CD4-positive, alpha-beta T cell treated with Interleukin-4 for 4 hours (primary cell): ENCODE data around the gene KIF7.
"Not testable (repeated sequence)": the region's sequence is repeated elsewhere in the genome, so short reads cannot be mapped to it uniquely, and the experiment has no call there.

ENCODE experiments used
- DNase-seq: peaks from one replicate; pipeline ENCODE4 v3.0.0-alpha.2; 2020

KIF7 gene, protein sequence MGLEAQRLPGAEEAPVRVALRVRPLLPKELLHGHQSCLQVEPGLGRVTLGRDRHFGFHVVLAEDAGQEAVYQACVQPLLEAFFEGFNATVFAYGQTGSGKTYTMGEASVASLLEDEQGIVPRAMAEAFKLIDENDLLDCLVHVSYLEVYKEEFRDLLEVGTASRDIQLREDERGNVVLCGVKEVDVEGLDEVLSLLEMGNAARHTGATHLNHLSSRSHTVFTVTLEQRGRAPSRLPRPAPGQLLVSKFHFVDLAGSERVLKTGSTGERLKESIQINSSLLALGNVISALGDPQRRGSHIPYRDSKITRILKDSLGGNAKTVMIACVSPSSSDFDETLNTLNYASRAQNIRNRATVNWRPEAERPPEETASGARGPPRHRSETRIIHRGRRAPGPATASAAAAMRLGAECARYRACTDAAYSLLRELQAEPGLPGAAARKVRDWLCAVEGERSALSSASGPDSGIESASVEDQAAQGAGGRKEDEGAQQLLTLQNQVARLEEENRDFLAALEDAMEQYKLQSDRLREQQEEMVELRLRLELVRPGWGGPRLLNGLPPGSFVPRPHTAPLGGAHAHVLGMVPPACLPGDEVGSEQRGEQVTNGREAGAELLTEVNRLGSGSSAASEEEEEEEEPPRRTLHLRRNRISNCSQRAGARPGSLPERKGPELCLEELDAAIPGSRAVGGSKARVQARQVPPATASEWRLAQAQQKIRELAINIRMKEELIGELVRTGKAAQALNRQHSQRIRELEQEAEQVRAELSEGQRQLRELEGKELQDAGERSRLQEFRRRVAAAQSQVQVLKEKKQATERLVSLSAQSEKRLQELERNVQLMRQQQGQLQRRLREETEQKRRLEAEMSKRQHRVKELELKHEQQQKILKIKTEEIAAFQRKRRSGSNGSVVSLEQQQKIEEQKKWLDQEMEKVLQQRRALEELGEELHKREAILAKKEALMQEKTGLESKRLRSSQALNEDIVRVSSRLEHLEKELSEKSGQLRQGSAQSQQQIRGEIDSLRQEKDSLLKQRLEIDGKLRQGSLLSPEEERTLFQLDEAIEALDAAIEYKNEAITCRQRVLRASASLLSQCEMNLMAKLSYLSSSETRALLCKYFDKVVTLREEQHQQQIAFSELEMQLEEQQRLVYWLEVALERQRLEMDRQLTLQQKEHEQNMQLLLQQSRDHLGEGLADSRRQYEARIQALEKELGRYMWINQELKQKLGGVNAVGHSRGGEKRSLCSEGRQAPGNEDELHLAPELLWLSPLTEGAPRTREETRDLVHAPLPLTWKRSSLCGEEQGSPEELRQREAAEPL (N-terminal part only)

GRCh38 chr15:89654847-89655805 lies at the start of gene KIF7:
Gene KIF7 (minus strand): TSS chr15:89655467. CDS start chr15:89652930, 2,537 bp downstream.
- no peak for DNase-seq

GRCh38 chr15:89704411-89704810 lies 49.1 kb upstream of the KIF7 start:
- DNase-seq, result no peak

DNA sequence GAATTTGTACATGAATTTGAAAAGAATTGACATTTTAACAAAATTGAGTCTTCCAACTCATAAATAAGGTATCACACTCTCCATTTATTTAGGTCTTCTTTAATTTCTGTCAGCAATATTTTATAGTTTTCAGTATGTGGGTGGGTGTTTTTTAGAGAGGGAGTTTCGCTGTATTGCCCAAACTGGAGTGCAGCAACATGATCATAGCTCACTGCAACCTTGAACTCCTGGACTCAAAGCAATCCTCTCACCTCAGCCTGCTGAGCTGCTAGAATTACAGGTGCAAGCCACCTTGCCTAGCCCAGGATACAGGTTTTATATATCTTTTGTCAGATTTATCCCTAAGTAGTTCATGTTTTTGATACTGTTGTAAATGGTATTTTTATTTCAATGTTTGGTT lies 39.9 kb upstream of the KIF7 start:
- no peak for DNase-seq

GRCh38 chr15:89693696-89694095 lies 38.4 kb upstream of the KIF7 start:
- no peak for DNase-seq

DNA sequence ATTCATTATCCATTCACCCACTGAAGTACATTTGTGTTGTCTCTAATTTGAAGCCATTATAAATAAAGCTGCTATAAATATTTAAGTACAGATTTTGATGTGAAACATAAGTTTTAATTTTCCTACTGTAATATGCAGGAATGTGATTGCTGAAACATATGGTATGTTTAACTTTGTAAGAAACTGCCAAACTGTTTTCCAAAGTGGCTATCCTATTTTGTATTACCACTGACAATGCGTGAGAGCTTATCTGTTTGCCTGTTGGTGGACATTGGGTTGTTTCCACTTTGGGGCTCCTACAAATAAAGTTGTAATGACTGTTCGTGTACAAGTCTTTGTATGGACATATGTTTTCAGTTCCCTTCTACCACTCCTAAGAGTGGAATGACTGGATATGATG lies 37.8 kb upstream of the KIF7 start:
- no peak for DNase-seq

- peak; percentile 70 for DNase-seq
Measured at GRCh38 chr15:89690276-89691218, 35.3 kb upstream of the KIF7 start, which contains the start of the genes PEX11A and WDR93. Gene PEX11A (minus strand): TSS chr15:89690754. CDS start chr15:89690632, 122 bp downstream. Gene WDR93 (plus strand): TSS chr15:89690811. CDS start chr15:89701747, 10,936 bp downstream.

- not testable (repeated sequence) for DNase-seq
Measured at GRCh38 chr15:89689930-89690275, 34.6 kb upstream of the KIF7 start.

GRCh38 chr15:89686522-89686921 lies 31.3 kb upstream of the KIF7 start:
- DNase-seq, result no peak

GRCh38 chr15:89685995-89686394 lies 30.7 kb upstream of the KIF7 start:
- no peak for DNase-seq

GRCh38 chr15:89681146-89681545 lies 25.9 kb upstream of the KIF7 start:
- DNase-seq, result no peak

- no peak for DNase-seq
Measured at GRCh38 chr15:89680282-89680873, 25.1 kb upstream of the KIF7 start.

DNA sequence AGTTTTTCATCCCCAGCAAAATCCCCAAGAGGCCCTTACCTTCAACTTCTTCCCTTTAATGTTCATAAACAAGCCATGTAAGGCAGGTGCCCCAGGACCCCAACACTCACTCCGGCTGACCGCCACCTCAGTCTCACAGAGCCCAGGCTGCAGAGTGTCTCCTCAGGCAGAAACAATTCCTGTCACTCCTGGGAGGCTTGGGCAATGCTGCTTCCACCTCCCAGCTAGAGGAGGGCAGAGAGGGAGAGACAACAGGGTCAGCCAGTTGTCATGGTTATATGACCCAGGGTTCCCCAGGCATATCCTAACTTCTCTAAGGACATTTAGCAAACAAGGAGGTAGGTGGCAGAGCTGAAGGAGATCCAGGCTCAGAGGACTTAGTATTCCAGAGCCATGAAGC lies 23.9 kb upstream of the KIF7 start, which contains the start of gene PLIN1:
PLIN1 (minus strand) TSS at position 156 of the 400 bp plus-strand sequence. CDS start 1,878 bp downstream, outside the sequence.
- DNase-seq, result no peak

DNA sequence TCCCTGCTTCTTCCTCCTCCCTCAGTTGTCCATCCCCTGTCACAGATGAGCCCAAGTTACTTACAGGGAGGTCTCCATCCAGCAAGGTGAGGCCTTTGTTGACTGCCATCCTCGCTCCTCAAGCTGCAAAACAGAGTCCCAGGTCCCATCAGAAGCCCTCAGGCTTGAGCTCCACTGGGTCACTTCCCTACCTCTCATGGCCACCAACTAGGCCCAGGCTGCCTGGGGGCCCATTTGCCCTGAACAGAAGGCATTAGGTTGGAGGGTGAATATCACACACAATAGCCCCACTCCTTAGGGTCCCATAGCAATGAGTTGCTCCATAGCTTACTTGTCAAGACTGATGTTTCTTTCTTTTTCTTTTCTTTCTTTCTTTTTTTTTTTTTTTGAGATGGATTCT lies 22.1 kb upstream of the KIF7 start:
- DNase-seq, result no peak

- DNase-seq, result no peak
Measured at GRCh38 chr15:89675606-89676005, 20.3 kb upstream of the KIF7 start.

DNA sequence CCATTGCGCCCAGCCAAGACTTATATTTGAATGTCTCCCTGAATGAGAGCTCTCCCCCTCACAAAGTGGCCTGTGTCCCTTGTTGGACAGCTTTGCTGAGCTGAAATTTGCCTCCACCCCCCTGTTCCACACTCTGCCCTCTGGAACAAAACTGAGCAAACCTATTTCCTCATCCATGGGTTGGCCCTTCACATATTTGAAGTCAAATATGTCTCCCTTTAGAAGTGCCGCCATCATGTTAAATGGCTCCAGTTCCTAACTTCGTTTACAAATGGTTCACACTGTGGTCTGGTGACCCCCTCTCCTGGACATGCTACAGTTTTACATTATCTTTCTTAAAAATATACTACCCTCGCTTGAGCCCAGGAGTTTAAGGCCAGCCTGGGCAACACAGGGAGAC lies 19.3 kb upstream of the KIF7 start:
- no peak for DNase-seq

DNA sequence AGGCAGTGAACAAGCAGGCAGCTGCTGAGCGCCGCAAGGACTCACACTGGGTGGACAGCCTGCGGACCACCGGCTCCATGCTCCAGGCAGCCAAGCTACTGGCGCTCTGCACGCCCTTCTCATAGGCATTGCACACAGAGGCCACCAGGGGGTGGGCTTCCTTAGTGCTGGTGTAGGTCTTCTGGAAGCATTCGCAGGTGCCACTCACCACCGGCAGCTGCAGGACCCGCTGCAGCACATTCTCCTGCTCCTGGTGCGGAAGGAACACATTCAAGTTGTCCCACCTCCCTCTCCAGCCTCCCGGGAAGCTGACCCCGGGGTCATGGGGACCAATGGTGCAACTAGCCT lies 17.9 kb upstream of the KIF7 start:
- no peak for DNase-seq

DNA sequence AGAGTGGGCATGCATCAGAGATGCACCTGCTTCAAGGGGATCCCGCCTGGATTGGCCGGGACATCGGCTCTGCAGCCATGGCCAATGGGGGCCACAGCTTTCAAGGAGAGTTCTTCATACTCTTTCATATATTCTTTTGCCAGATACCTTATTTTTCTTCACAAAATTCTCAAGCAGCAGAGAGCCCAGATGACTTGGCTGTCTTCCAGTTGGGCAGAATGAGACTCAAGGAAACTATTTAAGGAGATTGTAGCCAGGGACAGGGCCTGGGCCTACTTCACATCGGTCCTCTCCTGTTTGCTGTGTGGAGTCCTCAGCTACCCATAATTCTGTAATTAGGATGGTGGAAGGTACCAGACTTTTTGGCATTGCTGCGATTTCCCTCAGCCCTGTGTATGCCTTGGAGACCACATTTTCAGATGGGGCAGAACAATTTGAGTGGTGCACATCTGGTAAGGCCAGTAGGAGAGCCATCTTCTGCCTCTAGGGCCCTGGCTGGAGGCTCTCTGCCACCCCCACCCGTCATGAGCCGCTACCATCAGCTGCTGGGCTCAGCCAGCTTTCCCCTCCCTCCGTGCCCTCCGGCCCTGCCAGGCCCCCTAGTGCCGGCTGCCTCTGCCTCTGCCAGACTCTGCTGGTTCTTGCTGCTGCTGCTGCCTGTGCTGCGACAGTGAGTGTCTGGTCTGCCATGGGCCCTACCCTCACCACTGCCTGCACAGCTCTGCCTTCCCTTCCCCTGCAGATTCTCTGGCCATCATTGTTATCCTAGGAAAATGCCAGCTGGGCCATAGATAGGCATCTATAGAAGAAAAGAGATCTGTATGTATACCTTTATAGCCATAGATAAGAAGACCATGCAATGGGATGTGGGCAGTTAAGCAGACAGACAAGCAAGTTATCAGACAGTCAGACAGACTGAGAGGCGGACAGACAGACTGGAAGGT lies 17.2 kb upstream of the KIF7 start:
- no peak for DNase-seq

GRCh38 chr15:89671687-89672086 lies 16.4 kb upstream of the KIF7 start:
- DNase-seq, result no peak
